GM19324 (cell line): ENCODE measurements around the gene TLE6.
"Not testable (repeated sequence)": the region's sequence is repeated elsewhere in the genome, so short reads cannot be mapped to it uniquely, and the experiment has no call there.

ENCODE experiments used
- ATAC-seq: cut with Tn5 transposase; IDR thresholded peaks from one replicate; pipeline ENCODE4 v1.9.1; 2021; ENCODE audit warnings: mild to moderate bottlenecking, moderate library complexity; ENCODE audit not compliant: unreplicated experiment, low FRiP score

The TLE6 gene

DNA sequence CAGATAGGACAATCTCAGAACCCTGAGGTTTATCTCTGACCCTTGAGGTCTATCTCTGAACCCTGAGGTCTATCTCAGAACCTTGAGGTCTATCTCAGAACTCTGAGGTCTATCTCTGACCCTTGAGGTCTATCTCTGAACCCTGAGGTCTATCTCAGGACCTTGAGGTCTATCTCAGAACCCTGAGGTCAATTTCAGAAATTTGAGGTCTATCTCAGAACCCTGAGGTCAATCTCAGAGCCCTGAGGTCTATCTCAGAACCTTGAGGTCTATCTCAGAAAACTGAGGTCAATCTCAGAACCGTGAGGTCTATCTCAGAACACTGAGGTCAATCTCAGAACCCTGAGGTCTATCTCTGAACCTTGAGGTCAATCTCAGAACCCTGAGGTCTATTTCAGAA, 49.4 kb downstream of the TLE6 start:
- no peak for ATAC-seq

DNA sequence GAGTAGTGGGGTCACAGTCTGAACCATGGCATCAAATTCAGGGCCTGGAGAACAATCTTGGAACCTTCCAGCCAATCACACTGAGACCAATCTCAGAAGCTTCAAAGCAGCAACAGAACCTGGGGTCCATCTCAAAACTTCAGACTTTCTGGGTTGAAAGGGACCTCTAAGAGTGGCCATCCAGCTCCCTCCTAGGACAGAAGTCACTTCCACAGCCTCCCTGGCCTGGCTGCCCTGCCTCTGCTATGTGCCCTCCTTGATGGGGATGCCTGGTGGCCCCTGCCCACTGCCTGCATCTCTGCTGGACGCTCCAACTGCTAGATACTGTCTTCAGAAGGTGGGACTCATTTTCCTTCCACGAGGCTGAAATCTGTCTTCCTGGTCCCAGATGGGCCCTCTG, 49.9 kb downstream of the TLE6 start:
- ATAC-seq: no peak

DNA sequence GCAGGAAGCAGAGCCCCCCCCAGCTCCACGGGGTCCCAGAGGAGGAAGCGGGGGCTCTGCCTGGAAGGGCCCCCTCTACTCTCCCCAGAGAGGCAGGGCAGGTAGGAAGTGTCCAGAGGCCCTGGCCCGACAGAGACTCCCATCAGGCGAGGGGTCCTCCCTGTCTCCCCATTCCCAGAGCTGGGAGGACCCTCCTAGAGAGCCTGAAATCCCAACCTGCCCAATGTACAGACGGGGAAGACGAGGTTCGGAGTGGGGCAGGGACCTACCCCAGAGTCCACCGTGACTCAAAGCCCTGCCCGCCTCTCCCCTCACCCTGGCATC, 50.6 kb downstream of the TLE6 start:
- no peak for ATAC-seq

DNA sequence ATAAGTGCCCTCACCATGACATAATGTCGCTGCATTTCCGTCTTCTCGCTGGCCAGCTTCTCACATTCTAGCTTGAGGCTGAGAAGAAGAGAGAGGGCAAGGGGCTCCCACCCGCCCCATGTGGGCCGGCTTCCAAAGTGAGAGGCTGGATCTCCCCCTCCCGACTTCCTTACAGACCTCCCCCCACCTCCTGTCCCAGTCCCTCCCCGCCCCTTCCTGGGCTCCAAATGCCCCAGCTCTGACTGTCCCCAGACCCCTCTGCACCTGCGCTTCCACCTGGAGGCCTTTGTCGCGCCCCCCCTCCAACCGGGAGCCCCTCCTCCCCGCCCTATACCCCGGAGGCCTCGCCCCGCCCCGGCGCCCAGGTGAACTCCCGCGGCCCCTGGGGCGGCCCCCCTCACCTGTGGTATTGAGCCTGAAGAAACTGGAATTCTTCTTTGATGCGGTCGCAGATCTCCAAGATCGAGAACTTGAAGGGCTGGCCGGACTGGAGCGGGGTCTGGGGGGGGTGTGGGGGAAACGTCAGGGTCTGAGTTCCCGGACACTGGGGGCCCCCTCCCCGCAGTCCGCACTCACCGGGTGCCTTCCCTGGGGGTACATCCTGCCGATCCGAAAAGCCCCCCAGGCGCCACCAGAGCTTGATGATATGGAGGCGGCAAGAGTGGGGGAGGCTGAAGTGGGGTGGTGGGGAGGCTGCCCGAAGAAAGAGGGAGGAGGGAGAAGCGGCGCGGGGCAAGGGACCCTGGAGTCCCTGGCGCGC, 51.1 kb downstream of the TLE6 start:
- no peak for ATAC-seq

DNA sequence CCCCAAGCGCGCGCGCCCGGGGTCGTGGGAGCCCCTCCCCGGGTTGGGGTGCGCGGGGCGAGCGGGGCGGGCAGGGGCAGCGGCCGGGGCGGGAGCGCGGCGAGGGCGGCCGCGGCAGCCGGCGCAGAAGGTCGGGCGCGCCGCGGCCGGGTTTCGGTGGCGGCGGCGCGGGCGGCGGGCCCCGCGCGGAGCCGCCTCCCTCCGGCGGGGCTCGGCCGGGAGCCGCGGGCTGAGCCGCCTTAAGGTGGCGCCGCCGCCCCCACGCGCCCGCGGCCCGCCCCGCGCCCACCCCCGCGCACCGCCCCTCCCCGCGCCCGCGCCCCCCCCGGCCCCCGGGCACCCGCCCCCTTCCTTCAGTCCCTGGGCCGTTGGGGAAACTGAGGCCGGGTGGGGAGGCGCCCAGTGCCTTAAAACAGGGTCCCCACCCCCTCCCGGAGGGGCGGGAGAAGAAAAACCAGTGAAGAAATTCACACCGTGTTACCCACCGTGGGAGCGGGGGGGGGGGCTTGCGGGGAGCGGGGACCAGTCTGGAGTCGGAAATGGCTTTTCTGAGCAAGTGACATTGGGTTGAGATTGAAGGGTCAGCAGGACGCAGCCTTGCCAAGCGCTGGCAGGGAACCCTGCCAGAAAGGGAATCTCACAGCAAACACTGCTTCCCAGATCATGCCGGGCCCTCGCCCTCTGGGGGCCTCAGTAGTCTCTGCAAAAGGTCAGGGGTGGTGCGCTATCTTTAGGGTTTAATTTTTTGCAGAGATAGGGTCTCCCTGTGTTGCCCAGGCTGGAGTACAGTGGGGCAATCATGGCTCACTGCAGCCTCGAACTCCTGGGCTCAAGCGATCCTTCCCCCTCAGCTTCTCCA, 51.9 kb downstream of the TLE6 start, which contains the start of gene TLE2:
Gene TLE2, minus strand, starts transcription at position 216 of the 859 bp plus-strand sequence. CDS start 376 bp downstream, outside the sequence.
- no peak for ATAC-seq

DNA sequence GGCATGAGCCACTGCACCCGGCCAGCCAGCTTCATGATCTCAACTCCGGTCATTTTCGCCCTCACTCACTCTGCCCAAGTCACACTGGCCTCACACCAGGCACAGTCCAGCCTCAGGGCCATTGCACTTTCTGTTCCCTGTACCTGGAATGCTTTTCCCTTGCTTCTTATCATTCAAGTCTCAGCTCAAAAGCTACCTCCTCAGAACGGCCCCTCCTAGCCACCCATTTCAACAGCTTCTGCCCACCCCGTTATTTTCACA, 54.2 kb downstream of the TLE6 start:
- no peak for ATAC-seq

DNA sequence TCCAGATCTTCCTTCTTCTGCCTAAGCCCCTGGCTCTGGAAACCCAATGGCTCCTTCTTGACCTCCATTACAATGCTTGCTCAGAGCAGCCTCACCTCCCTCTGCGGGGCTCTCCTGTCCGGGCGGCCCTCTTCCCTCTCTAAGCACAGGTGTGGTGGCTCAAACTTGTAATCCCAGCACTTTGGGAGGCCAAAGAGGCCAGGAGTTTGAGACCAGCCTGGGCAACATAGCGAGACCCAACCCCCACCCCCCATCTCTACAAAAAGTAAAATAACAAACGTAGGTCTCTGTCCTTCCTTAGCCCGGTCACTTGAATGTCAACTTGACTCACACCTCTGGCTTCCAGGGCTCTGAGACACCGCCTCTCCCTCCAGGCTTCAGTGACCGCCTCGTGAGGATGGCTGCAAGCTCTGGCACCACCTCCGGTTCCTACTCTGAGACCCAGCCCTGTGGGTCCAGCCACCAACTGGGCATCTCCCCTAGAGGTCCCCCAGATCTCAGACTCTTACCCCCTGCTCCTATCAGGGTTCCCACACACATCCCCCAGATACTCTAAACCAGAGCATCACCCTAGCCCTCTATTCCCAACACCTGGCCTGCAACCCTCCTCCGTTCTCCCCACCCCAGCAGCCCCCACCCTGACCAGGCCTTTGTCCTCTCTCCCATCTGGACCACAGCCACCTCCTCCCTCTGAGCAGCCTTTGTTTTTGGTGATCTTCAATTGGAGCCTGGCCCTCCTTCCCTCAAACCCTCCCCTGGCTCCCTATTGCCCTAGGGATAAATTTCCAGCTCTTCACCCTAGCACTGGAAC, 56.4 kb downstream of the TLE6 start:
- no peak for ATAC-seq

DNA sequence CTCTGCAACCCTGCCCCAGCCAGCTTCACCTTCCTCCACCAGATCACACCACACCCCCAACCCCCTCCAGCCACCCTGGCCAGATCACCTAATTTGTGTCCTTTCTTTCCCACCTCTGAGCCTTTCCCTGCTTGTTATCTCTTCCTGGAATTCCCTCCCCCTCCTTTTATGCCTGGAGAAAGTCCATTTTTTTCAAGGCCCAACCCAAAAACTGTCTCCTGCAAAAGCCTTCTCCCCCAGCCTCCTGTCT, 57.0 kb downstream of the TLE6 start:
- no peak for ATAC-seq

DNA sequence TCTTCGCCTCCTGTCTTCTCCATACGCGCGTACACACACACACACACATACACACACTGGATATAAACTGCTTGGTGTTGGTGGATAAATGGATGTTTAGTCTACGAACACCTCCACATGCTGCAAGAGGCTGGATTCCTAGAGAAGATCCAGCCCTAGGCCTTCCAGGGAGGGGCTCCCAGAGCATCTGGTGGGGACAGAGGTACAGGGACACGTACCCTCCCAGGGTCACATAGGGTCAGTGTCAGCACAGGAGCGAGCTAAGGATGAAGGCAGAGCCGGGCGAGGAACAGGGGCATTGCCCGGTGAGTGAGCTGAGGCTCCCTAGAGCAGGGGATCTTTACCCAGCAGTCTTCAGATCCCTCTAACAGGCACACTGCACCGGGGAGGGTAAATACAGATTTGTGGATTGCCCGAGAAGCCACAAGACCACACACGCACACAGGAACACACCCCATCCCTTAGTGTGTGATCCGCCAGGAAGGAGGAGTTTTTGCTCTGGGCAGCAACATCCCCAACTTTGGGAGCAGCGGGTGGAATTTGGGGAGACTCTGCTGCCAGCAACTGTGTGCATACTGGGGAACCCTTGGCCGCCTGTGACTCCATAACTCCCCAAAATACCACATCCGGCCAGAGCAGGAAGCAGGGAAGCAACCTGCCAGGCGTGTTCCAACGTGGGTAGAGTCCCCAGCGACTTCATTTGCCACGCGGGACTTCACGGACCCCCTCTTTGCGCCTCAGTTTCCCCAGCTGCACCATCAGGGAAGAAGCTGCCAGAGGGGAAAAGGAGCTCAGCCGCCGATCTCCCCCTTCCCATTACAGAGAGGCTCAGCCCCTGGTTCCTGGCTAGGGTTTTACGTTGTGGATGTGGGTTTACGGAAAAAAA, 57.5 kb downstream of the TLE6 start:
- no peak for ATAC-seq

DNA sequence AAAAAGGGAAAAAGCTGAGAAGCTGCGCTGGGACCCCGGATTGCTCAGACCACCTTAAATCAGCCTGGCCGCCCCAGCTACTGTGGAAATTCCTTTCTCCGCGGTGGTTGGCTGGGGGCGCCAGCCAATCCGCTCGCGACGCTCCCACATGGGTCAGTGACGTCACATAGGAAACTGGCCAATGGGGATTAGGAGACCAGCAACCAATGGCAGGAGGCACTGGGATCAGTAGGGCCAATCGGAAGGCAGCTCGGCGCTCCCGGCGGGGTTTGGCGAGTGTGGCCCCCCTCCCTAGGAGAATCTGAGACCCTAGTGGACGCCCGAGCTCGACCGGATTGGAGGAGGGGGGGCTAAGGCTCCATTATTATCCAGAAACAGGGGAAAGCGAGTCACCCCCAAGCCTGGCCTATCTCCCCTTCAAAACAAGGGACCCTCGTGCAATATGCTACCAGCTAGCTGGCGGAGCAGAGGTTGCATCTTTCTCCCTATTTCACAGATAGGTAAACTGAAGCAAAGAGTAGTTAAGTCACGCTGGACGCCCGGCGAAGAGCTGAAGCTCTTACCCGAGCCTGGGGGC, 58.3 kb downstream of the TLE6 start:
- ATAC-seq: peak; percentile 87

DNA sequence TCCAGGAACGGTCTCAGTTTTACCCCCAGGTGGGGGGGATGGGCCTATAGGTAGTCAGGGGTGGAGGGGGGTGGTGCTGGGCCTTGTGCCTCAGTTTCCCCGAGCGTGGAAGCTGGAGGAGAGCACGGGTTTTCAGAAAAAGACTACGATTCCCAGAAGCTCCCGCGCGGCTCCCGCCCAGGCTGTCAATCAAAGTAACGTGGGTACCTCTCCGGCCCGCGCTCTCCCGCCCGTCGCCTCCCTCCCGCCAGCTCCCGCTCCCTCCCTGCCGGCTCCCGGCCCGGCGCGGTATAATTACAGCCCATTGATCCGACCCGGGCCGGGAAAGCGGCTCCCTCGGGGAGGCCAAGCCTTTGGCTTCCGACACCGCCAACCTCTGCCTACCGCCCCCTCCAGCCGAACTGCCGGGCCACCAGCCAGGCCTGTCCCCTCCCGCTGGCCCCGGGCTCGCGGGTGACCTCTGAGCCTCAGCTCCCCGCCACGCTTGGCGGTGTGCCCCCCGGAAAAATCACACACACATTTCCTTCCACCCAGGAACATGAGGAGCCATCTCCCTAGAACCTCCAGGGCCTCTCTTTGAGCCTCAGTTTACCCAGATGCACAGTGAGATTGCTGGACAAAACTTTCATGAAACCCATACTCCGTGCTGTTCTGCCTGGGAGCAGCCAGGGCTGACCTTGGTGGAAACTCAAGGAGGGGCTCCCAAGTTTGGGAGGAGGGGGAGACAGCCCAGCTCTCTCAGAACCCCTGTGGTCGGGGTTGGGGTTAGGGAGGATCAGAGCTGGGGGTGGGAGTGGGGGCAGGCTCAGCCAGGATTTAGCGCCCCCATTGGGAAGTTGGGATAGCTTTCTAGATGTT, 59.0 kb downstream of the TLE6 start:
- peak; percentile 36 for ATAC-seq

DNA sequence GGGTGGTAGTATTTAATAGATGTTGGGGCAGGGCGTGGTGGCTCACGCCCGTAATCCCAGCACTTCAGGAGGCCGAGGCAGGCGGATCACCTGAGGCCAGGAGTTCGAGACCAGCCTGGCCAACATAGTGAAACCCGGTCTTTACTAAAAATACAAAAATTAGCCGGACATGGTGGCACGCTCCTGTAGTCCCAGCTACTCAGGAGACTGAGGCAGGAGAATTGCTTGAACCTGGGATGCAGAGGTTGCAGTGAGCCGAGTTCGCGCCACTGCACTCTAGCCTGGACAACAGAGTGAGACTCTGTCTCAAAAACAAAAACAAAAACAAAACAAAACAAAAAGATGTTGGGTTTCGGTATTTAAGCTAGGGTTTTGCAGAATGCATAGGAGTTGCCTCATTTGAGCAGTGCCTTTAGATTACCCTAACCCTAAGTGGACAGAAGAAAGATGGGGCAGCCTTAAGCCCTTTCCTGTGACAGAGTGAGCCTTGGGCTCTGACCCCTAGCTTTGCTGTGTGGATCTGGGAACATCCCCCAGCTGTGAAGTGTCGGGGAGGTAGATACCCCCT, 59.7 kb downstream of the TLE6 start:
- not testable (repeated sequence) for ATAC-seq

DNA sequence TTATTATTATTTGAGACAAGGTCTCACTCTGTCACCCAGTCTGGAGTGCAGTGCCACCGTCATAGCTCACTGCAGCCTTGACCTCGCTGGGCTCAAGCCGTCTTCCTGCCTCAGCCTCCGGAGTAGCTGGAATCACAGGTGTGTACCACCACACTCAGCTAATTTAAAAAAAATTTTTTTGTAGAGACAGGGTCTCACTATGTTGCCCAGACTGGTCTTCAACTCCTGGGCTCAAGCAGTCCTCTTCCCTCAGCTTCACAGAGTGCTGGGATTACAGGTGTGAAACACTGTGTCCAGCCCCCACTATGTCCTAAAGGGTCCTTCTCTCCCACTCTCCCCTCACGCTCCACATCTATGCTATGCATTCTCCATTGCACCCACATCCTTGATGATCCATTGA, 60.9 kb downstream of the TLE6 start:
- ATAC-seq: no peak

DNA sequence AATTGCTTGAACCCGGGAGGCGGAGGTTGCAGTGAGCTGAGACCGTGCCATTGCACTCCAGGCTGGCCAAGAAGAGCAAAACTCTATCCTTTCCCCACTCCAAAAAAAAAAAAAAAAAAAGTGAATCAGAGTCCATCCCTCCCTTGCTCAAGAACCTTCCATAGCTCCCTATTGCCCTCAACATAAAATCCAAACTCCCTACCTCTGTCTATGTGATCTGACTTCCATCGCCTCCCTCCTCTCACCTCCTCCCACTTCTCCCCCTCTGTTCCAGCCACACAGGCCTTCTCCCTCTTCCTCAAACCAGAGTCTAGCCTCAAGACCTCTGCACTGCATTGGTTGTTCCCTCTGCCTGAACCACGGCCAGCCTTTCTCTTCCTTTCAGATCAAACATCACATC, 61.8 kb downstream of the TLE6 start:
- ATAC-seq: no peak

DNA sequence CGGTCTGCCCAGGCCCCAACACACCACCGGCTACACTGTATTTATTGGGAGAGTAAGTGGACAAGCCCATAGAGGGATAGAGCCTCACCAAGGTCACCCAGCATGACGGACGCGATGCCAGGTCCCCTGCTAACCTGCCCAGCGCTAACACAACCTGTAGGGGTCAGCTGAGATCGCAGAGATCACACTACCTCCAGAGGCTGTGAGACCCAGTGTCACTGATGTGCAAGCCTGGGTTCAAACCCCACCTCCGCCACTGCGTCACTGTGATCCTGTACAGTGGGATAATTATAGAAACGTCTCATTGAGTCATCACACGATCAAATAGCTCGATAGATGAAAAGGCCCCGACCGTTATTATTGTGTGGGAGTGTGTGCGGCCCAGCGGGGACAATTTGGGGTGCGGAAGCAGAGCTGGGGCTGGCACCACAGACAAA, 62.3 kb downstream of the TLE6 start:
- no peak for ATAC-seq

DNA sequence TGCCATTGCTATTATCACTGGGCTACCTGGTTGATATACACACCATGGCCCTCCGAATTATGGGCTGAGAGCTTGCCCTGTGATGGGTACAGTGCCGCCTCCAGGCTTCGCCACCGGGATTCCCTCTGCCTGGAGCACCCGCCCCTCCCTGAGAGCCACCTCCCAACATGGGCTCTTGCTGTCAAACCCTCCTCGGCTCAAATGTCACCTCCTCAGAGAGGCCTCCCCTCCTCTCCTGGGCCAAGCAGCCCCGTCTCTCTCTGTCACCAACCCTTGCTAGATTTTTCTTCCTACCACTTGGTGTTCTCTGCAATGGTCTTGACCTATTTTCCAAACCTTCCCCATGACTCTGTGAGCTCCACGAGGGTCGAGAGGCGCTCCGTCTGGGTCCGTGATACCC, 64.0 kb downstream of the TLE6 start:
- ATAC-seq: no peak

DNA sequence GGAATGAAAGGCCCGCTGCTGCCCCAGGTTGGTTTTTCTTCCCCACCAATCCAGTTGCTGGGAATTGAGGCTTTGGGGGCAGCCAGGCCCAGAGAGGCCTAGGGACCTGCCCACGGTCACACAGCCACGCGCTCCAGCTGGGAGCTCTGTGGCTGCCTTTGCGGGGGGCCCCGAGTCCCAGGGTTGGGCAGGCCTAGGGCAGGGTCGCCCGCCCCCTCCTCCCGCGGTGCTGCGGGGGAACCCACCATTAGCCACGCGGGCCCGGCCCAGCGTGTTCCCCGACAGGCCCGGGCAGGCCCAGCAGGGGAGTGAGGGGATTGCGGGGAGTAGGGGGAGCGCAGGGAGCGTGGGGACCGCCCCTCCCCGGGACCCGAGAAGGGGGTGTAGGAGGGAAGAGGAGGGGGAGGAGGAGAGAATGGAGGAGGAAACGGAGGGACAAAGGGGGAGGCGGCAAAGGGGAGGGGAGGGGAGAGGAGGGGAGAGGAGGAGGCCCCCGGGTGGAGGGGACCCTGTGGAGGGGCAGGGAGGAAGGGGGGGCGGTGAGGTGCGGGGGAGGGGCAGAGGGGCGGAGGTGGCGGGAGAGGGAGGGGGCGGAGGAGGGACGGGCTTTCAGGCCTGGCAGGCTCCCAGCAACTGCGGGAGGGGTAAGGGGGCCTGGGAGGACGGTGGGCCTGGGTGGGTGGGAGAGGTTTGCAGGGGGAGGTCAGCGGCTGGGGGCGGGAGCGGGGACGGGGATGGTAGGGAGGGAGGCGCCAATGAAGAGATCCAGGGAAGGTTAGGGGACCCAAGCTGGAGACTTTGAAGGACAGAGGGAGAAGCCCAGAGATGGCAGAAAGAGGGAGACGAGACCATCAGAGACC, 64.6 kb downstream of the TLE6 start:
- ATAC-seq: no peak

DNA sequence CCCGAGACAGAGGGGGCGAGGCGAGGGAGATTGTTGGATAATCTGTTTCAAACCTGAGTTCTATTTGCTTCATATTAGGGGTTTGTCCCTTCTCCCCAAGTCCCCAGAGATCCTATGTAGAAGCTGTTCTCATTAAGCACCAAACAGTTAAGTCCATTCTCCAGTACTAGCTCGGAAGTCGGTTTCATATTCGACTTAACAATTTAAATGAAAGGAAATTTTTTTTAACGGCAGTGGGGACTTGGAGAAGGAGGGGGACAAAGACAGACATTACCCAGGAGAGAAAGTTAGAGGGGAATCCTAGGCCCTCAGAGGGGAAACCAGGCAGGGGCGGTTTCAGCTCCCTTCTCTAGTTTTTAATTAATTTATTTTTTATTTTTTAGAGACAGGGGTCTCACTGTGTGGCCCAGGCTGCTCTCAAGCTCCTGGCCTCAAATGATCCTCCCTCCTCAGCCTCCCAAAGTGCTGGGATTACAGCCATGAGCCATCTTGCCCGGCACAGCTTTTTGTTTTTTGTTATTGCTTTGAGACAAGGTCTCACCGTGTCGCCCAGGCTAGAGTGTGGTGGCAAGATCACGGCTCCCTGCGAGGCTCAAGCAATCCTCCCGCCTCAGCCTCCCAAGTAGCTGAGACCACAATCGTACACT, 65.4 kb downstream of the TLE6 start:
- ATAC-seq: no peak
